DMS153 (cell line): ENCODE measurements around the gene GRM5.
"Not testable (repeated sequence)": the region's sequence is repeated elsewhere in the genome, so short reads cannot be mapped to it uniquely, and the experiment has no call there.

Source experiments
- DNase-seq: peaks from one replicate; lab custom pipeline; 2025; lab: John Stamatoyannopoulos, UW

The GRM5 gene

DNA sequence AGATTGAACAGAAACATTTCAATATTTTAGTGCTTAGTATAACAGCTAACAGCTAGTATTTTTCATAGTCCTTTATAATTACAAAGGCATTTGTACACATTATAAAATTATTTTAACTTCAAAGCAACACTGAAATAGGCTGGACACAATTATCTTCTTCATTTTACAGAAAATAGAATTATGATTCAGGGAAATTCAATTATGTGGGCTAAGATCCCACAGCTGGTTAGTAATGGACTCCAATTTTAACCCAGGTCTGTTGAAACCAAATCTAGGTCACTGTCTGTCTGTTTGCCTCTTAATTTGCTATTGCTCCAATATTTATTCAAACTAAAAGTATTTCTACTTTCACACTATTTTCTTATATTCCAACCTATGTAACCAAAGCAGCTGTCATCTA is 574.1 kb downstream of the GRM5 start:
- DNase-seq: no peak

DNA sequence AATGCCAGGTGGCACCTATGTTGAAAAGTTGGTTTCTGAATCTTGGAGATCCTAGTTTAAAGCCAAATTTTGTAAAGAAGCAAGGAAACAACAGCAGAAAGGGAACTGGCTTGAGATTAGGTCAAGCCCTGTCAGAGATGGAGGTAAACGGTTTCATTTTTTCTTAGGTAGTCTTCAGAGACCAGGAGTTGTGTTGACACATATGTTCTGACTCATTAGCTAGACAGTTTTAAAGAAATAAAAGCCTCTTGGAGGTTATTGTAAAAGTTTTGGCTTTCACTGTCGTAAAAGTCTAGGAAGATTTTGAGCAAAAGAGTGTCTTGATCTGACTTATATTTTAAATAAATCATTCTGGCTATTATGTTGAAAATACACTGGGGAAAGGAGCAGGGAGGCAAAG is 576.8 kb downstream of the GRM5 start:
- DNase-seq: no peak

DNA sequence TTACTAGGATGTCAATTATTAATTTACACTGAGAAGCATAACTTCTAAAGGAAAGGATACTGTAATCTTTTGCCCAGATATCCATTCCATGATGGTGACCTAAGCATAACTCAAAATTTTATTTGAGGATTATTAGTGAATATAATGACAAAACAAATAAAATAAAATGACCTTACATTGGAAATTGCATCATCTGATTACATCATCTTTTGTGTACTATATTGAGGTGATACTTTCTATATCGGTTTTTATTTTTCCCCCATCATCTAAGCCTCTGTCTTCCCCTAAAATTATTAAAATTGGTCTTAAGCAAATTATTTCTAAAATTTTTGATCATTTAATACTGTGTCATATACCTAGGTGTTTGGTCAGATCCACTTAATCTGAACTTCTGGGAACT is 578.1 kb downstream of the GRM5 start:
- DNase-seq: no peak

DNA sequence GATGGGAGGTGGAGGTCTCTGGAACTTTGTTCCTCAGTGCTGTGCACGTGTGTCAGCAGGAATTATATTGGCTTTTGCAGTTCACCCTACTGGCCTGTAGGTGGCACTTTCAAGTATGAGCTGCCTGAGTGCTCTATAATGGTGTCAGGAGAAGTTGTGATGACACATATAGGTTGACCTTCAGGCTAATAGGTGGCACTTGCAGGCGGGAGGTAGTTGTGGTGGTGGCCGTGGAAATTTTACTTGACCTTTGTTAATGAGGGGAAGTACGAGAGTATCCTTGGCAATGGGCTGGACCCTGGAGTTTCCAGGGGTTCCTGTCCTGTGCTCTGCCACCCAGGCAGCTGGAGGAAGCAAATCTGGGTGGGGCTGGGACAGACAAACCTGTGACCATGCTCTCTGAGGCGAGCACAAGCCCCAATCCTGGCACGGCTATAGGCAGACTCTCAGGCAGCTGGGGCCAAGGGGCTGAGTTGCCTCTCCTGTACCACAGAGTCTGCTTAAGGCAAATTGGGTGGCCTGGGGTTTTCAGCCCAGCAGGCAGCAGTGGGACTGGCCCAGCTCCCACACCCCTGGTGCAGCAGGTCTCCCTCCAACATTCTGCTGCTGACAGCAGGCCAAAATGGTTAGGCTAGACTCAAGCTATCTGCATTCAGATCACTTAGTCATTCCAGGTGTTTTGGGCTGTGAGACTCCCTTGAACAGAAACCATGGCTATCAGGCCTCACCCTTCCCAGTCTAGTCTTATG is 580.7 kb downstream of the GRM5 start:
- no peak for DNase-seq

DNA sequence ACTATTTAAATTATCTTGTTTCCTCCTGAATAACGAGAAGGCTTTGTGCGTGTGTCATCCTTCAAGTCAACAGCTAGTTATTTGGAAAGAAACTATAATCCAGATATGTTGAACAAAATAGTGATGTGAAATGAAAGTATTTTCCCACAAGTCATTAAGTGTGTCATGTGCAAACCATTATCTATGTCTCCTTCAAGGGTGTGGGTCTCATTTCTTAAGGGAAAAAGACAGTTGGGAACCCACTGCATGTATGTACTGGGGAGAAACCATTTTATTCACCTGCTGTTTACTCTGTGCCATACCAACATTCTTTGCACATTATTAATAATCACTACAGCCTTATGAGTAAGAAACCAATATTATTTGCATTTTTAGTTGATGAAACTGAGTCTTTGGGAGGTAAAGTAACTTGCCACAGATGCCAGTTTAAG is 582.9 kb downstream of the GRM5 start:
- no peak for DNase-seq

DNA sequence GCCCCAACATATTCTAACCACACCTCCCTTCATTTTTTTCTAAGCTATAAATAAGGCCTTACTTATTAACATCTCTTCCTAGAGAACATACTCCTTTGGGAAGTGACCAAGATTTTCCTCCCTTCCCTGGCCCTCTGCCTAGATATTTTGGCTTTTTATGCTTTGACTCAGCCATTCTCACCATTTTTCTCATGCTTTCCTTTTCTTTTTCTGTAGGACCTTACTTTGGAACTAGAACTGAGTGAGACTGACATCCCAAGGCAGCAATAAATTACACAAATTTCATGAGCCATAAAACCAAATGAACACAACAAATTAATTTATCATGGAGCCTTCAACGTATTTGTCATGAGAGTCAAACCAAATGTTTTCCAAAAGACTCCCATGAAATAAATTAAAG is 585.6 kb downstream of the GRM5 start:
- DNase-seq: no peak

DNA sequence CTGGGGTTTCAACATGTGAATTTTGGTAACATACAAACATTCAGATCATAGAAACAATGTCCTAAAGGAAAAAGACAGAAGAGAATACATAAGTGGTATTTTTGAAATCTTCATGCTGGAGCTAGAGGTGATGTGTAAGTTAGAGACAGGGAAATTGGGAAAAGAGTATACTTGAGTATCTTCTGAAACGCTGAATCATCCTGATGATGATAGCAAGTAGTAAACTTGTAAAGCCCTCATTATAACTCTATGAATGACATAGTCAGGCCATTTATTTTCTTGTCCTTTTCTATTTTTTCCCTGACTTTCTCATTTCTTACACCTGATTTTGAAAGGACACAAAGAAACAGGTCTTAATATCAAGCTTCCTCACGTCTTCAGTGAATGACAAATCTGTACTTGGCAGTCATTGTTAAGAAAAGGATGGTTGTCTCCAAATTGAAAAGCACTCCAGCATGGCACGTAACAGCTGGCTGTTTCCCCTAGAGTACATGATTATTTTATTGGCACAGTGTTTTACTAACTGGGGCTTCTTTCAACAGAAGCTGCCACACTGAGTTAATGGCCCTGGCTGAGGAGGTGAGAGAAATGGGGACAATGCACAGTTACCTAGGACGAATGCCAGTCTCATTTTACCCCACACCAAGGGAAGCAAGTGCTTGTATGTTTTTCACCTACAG is 587.5 kb downstream of the GRM5 start:
- no peak for DNase-seq

DNA sequence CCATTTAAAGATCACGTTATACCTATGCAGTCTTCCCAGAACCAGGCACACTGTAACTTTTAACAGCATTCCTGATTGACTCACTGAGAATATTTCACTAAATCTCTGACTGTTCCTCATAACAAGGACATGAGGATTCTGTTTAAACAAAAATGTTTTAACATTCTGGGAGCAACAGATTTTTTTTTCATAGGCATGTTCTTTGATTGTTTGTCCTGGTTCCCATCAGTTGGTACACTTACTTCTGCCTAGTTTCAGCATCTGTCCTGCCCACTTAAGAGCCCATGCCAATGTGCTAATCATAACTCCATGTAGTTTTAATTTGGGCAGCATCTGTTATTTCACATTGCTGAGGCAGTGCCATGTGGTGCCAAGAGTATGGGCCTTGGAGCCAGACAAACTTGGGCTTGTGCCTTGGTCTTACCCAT is 589.8 kb downstream of the GRM5 start:
- DNase-seq: no peak

DNA sequence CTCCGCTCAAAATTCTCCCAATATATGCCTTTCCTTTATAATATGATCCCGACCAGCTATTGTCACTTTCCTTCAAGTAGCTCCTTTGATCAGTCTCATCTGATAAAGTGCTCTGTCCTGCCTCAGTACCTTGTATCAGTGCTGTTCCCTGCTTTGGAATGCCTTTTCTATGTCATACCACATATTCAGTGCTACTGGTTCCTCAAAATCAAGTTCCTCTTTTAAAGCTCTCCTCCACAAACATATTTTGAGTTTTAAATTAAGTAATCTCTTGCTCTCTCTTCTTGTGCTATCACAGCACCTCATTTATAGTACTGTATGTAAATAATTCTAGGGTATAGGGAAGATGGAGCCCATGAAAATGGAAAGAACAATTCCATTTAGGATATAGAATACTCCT is 591.1 kb downstream of the GRM5 start:
- DNase-seq: no peak

DNA sequence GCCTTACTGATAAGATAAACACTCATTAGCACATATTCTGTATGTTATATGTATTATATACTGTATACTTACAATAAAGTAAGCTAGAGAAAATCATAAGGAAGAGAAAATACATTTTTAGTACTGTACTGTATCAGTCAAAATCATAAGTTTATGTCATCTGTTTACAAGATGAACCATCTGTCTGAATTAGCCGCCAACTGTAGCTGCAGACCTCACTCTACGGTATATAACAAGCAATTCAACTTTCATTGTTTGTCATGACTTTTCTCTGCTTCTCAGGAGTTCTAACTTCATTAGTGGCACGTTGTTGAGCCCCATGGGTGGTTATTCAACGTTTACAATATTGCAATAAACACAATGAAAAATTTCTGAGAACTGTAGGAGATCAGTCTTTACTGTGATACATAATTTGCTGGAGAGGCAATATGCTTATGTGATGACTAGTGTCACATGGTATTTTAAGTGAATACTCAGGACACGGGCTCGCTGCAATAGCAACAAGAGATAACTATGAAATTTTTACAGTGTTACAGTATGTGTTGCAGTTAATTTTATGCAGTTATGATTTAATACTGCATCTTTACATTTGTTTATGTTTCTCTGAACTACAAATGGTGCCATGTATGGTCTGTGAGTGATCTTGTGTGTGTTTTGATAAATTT is 596.1 kb downstream of the GRM5 start:
- no peak for DNase-seq

DNA sequence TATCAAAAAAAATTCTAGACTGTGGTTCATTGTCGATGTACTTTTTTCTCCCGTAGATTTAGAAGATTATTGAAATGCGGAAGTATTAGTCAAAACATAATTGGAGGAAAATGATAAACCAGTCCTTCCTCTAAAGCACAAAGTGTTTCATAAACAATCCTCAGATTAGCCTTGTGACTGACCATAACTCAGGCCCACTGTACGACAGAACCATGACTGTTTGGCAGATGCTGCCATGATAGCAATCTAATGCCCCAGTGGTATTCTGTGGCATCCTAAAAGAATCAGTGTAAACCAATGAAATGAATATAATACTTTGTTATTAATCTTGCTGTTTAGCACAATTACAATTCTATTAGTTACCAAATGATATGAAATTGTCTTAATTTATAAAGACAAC is 601.3 kb downstream of the GRM5 start:
- no peak for DNase-seq

DNA sequence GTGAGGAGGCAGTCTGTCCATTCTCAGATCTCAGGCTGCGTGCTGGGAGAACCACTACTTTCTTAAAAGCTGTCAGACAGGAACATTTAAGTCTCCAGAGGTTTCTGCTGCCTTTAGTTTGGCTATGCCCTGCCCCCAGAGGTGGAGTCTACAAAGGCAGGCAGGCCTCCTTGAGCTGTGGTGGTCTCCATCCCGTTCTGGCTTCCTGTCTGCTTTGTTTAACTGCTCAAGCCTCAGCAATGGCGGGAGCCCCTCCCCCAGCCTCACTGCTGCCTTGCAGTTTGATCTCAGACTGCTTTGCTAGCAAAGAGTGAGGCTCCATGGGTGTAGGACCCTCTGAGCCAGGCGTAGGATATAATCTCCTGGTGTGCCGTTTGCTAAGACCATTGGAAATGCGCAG is 602.5 kb downstream of the GRM5 start:
- not testable (repeated sequence) for DNase-seq

DNA sequence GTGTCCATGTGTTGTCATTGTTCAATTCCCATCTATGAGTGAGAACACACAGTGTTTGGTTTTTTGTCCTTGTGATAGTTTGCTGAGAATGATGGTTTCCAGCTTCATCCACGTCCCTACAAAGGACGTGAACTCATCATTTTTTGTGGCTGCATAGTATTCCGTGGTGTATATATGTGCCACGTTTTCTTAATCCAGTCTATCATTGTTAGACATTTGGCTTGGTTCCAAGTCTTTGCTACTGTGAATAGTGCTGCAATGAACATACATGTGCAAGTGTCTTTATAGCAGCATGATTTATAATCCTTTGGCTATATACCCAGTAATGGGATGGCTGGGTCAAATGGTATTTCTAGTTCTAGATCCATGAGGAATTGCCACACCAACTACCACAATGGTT is 607.7 kb downstream of the GRM5 start:
- not testable (repeated sequence) for DNase-seq

DNA sequence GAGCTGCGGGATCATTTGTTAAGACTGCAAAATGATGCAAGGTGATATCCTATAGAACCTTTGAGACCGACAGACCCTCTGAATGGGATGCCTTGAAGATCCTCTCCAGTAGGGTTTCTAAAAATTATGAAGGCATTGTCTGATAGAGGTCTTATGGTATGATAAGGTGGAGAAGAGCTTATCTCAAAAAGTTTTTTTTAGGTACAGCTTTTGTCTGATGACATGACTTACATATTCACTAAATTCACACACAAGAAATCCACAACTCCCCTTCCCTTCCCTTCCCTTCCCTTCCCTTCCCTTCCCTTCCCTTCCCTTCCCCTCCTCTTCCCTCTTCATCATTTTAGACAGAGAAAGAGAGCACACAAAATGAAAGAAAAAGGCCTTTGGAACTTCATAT is 609.8 kb downstream of the GRM5 start:
- DNase-seq: no peak

DNA sequence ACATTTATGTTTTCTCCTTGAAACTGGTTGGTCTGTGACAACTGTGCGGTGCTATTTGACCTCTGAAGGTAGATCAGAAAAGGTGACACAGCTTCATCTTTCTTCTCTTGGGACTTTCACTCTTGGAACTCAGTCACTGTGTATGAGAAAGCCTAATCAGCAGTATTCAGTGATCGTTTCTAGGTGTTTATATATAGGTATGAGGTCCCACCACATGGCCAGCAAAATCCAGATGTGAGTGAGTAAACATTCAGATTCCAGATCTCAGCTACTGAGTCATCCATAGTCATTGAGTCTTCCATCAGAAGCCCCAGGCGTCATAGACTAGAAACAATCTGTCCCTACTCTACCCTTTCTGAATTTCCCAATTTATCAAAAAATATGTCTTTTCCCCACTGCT is 610.9 kb downstream of the GRM5 start:
- DNase-seq: no peak
